ENCODE results near the gene GALK1.

Gene GALK1

DNA sequence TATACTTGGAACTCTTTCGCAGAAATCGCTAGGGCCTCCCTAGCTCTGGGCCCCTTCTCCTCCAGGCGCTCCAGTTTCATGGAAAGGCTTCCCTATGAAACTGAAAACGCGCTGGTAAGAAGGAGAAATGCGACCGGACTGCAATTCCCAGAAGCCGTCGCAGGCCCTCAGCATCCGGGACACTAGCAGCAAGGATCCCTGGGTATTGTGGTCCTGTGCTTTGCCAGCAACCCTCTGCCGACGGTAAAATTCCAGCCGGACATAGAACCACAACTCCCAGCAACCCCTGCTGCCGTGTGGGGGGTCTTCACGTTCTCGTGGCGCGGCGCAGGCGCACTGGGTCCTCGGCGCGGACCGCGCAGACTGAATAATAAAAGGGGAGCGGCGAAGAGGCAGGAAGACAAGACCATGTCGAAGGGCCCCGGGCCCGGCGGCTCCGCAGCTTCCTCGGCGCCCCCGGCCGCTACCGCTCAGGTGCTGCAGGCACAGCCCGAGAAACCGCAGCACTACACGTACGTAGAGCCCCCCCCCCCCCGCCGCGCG, 19.6 kb upstream of the GALK1 start, which contains the start of gene UNK:
Gene UNK, plus strand, starts transcription at position 334 of the 543 bp plus-strand sequence. Its CDS starts 75 bp downstream, at position 409.
- H3K9me3 ChIP-seq (ENCODE audit: low read length), result no peaks in the 10 kb centered on the region
- H3K4me2 ChIP-seq (ENCODE audit: low read length), result peak within 1 kb of the TSS; percentile 79
- H3K79me2 ChIP-seq (ENCODE audit: insufficient read depth, low read length), result peaks cover 45% of the 10 kb centered on the region
- peak within 1 kb of the TSS; percentile 98 for H3K9ac ChIP-seq (ENCODE audit: low read length)
- no peak within 1 kb of the TSS for H2AFZ ChIP-seq (ENCODE audit: low read length)
- H3K9me2 ChIP-seq (ENCODE audit: low read depth, low read length), result no peaks in the 10 kb centered on the region
- peaks cover 58% of the 10 kb centered on the region for H3K4me1 ChIP-seq (ENCODE audit: insufficient read depth, low read length, severe bottlenecking)
- peaks cover 14% of the 10 kb centered on the region for H3F3A ChIP-seq (ENCODE audit: insufficient read depth, low read length)
- H3K36me3 ChIP-seq (ENCODE audit: insufficient read depth, low read length), result 0 out of 2 replicates have a peak, but pooled peaks cover 3% of the 10 kb centered on the region
- no peaks in the 10 kb centered on the region for H3K27me3 ChIP-seq (ENCODE audit: insufficient read depth, low read length)
- H3K4me3 ChIP-seq (ENCODE audit: low read depth, low read length, poor library complexity, severe bottlenecking), result peak within 1 kb of the TSS; percentile 77
- H4K20me1 ChIP-seq (ENCODE audit: insufficient read depth, low read length), result no peaks in the 10 kb centered on the region
- TF ChIP-seq EZH2 (IDR thresholded peaks at IDR 0.05; ENCODE audit: borderline replicate concordance, low read length) (no peak), CTCF (IDR thresholded peaks at IDR 0.05; ENCODE audit: low read length) (no peak)
- H3K27ac ChIP-seq (ENCODE audit: low read depth, low read length, poor library complexity, severe bottlenecking), result peak within 1 kb of the TSS; percentile 98

DNA sequence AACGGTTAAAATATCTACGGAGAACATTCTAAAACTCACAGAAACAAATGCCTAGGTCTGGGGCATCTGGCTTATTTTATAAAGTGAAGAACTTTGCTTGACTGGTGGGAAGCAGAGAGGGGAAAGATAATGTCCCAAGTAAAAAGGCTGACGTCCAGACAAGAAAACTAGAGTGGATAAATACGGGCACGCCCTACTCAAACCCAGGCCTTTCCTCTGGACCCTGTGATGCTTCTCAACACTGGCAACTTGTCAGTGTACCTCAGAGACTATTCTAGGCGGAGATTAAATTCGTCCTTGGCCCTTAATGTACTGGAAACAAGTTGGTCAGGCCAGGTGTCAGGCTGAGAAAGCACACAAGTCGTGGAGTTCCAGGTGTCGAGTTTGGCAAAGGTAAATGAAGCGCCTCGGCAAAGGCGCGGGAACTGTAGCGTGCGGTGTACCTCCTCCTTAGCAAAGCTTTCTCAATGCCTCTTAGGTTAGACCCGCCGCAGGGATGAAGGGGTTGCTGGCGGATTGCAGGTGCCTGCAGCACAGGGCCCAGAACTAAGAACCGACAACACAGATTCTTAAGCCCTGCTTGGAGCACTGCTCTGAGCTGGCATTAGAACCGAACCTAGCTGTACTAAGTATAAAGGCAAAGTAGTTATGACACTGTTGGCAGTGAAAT, 18.9 kb upstream of the GALK1 start:
- Histone ChIP-seq H3K9ac (ENCODE audit: low read length) (peak overlapping the region; percentile 98), H3K27ac (ENCODE audit: low read depth, low read length, poor library complexity, severe bottlenecking) (peak overlapping the region; percentile 98), H3K4me3 (ENCODE audit: low read depth, low read length, poor library complexity, severe bottlenecking) (peak overlapping the region; percentile 77), H3K9me3 (ENCODE audit: low read length) (no peaks in the 10 kb centered on the region), H3K79me2 (ENCODE audit: insufficient read depth, low read length) (peaks cover 44% of the 10 kb centered on the region), H3K36me3 (ENCODE audit: insufficient read depth, low read length) (peaks cover 8% of the 10 kb centered on the region), H3K9me2 (ENCODE audit: low read depth, low read length) (no peaks in the 10 kb centered on the region), H3K4me1 (ENCODE audit: insufficient read depth, low read length, severe bottlenecking) (peaks cover 56% of the 10 kb centered on the region), H3K4me2 (ENCODE audit: low read length) (peak overlapping the region; percentile 79), H3K27me3 (ENCODE audit: insufficient read depth, low read length) (no peaks in the 10 kb centered on the region), H4K20me1 (ENCODE audit: insufficient read depth, low read length) (no peaks in the 10 kb centered on the region), H2AFZ (ENCODE audit: low read length) (no peak overlapping the region), H3F3A (ENCODE audit: insufficient read depth, low read length) (peaks cover 14% of the 10 kb centered on the region)
- TF ChIP-seq CTCF (IDR thresholded peaks at IDR 0.05; ENCODE audit: low read length) (no peak), EZH2 (IDR thresholded peaks at IDR 0.05; ENCODE audit: borderline replicate concordance, low read length) (no peak)

GRCh38 chr17:75783069-75783783, 18.2 kb upstream of the GALK1 start:
- no peak overlapping the region for H2AFZ ChIP-seq (ENCODE audit: low read length)
- peak overlapping the region; percentile 98 for H3K9ac ChIP-seq (ENCODE audit: low read length)
- H3F3A ChIP-seq (ENCODE audit: insufficient read depth, low read length), result peaks cover 14% of the 10 kb centered on the region
- H3K4me3 ChIP-seq (ENCODE audit: low read depth, low read length, poor library complexity, severe bottlenecking), result peak overlapping the region; percentile 77
- no peaks in the 10 kb centered on the region for H3K9me2 ChIP-seq (ENCODE audit: low read depth, low read length)
- peaks cover 44% of the 10 kb centered on the region for H3K79me2 ChIP-seq (ENCODE audit: insufficient read depth, low read length)
- no peaks in the 10 kb centered on the region for H3K9me3 ChIP-seq (ENCODE audit: low read length)
- peaks cover 56% of the 10 kb centered on the region for H3K4me1 ChIP-seq (ENCODE audit: insufficient read depth, low read length, severe bottlenecking)
- no peaks in the 10 kb centered on the region for H3K27me3 ChIP-seq (ENCODE audit: insufficient read depth, low read length)
- TF ChIP-seq CTCF (IDR thresholded peaks at IDR 0.05; ENCODE audit: low read length) (peak; percentile 82), EZH2 (IDR thresholded peaks at IDR 0.05; ENCODE audit: borderline replicate concordance, low read length) (no peak)
- H3K4me2 ChIP-seq (ENCODE audit: low read length), result peak overlapping the region; percentile 79
- peak overlapping the region; percentile 98 for H3K27ac ChIP-seq (ENCODE audit: low read depth, low read length, poor library complexity, severe bottlenecking)
- peaks cover 13% of the 10 kb centered on the region for H3K36me3 ChIP-seq (ENCODE audit: insufficient read depth, low read length)
- no peaks in the 10 kb centered on the region for H4K20me1 ChIP-seq (ENCODE audit: insufficient read depth, low read length)
